Fibroblast of lung (primary cell): Measurements from ENCODE around the gene FAM3B.

Source experiments
- CTCF ChIP-seq, 2 donors: IDR thresholded peaks in 1 of 2; conservative IDR thresholded peaks in 1 of 2; 1 replicate in 1 of 2; 2 replicates in 1 of 2; pipeline ENCODE4 v1.5.1; 2011 to 2012; ENCODE audit warnings: low read length in 2 of 2, control low read depth in 1 of 2, inconsistent platforms in 1 of 2, low read depth in 1 of 2, mild to moderate bottlenecking in 1 of 2
- EZH2 ChIP-seq: IDR thresholded peaks from 2 replicates; pipeline ENCODE4 v1.5.1; 2012; ENCODE audit warnings: low read length, control low read depth, mild to moderate bottlenecking; ENCODE audit errors: missing control alignments

- TF ChIP-seq CTCF (conservative IDR thresholded peaks at IDR 0.05 in 1 of 2, IDR thresholded peaks at IDR 0.05 in 1 of 2; ENCODE audit: low read depth in 1 of 2, low read length in 2 of 2): no peak
- TF ChIP-seq EZH2: peak; percentile 49
Measured at GRCh38 chr21:41316200-41317062, at the start of gene FAM3B.
